SU-DHL-6 (cell line): ENCODE data around the gene YY1.

Experiments used
- CTCF ChIP-seq: fragments of 200-600 bp; sonication (generic); IDR thresholded peaks from one replicate; pipeline ENCODE4 v1.5.1; 2017; ENCODE audit warnings: antibody characterized with exemption, mild to moderate bottlenecking, low read length, moderate library complexity; ENCODE audit not compliant: insufficient read depth, poor library complexity, severe bottlenecking
- EZH2phosphoT487 ChIP-seq: fragments of 200-600 bp; sonication (generic), shearing (Covaris generic); conservative IDR thresholded peaks from 2 replicates; pipeline ENCODE4 v1.6.1; 2018; ENCODE audit warnings: mild to moderate bottlenecking, antibody characterized with exemption, low read length, moderate library complexity, mixed read lengths

- no peak for TF ChIP-seq CTCF
- no peak for TF ChIP-seq EZH2phosphoT487
These were observed 24.8 kb upstream of the YY1 start for GRCh38 chr14:100213956-100214769.
